Measurements from ENCODE around the gene TTLL11.

- no peak for TF ChIP-seq POLR2A (IDR thresholded peaks at IDR 0.05)
- TF ChIP-seq CTCF (IDR thresholded peaks at IDR 0.05): no peak
Measured at GRCh38 chr9:122078557-122078956, 14.6 kb downstream of the TTLL11 start.

Measured in Peyer's patch (tissue), 4 donors.